GM19468 (cell line): ENCODE data around the gene UBE2Q2.

Source experiments
- ATAC-seq: cut with Tn5 transposase; IDR thresholded peaks from one replicate; pipeline ENCODE4 v1.9.1; 2021; ENCODE audit warnings: mild to moderate bottlenecking, moderate library complexity, moderate number of reproducible peaks; ENCODE audit not compliant: unreplicated experiment; ENCODE audit errors: extremely low read depth

UBE2Q2 gene

GRCh38 chr15:75920079-75920478 is 76.8 kb downstream of the UBE2Q2 start:
- no peak for ATAC-seq

- ATAC-seq, result no peak
These were observed 78.8 kb downstream of the UBE2Q2 start for GRCh38 chr15:75921732-75922703.

- no peak for ATAC-seq
These were observed 80.5 kb downstream of the UBE2Q2 start for GRCh38 chr15:75923756-75924155.

- ATAC-seq, result no peak
These were observed 81.3 kb downstream of the UBE2Q2 start for GRCh38 chr15:75924576-75924975.

GRCh38 chr15:75925440-75925839 is 82.2 kb downstream of the UBE2Q2 start:
- ATAC-seq, result no peak

GRCh38 chr15:75926931-75927330 is 83.7 kb downstream of the UBE2Q2 start:
- no peak for ATAC-seq

GRCh38 chr15:75927601-75928000 is 84.4 kb downstream of the UBE2Q2 start:
- no peak for ATAC-seq

- ATAC-seq, result no peak
These were observed 85.7 kb downstream of the UBE2Q2 start for GRCh38 chr15:75928680-75929608.

GRCh38 chr15:75929799-75930565 is 86.7 kb downstream of the UBE2Q2 start:
- ATAC-seq, result no peak

GRCh38 chr15:75930866-75931265 is 87.6 kb downstream of the UBE2Q2 start:
- no peak for ATAC-seq

GRCh38 chr15:75942464-75942863 is 99.2 kb downstream of the UBE2Q2 start:
- no peak for ATAC-seq

- no peak for ATAC-seq
These were observed 100.0 kb downstream of the UBE2Q2 start for GRCh38 chr15:75943246-75943645.

- ATAC-seq, result no peak
These were observed 100.5 kb downstream of the UBE2Q2 start for GRCh38 chr15:75943713-75944215.

- ATAC-seq, result no peak
These were observed 102.7 kb downstream of the UBE2Q2 start for GRCh38 chr15:75945953-75946352.

- no peak for ATAC-seq
These were observed 103.8 kb downstream of the UBE2Q2 start for GRCh38 chr15:75947092-75947491.

- no peak for ATAC-seq
These were observed 105.6 kb downstream of the UBE2Q2 start for GRCh38 chr15:75948761-75949296.
